K562 (cell line): ENCODE measurements around the gene ABCD4.

Experiments
- FOXM1 ChIP-seq, 2 experiments: fragments of 450-650 bp in 1 of 2; sonication (generic) in 1 of 2; formaldehyde crosslinking in 1 of 2; IDR thresholded peaks; 2 replicates each; pipeline versions ENCODE4 v1.6.1 to v1.9.0; 2017 to 2022; ENCODE audit warnings: low read depth in 2 of 2, mild to moderate bottlenecking in 2 of 2, missing genetic modification reagents in 1 of 2, moderate library complexity in 1 of 2
- HDAC6 ChIP-seq: IDR thresholded peaks from 2 replicates; pipeline ENCODE4 v1.6.1; 2012; ENCODE audit warnings: low read depth, mild to moderate bottlenecking, control low read depth, inconsistent platforms, low read length, moderate library complexity
- JUND ChIP-seq, 2 experiments: IDR thresholded peaks; 2 replicates in 1 of 2; 3 replicates in 1 of 2; pipeline ENCODE4 v1.6.1; 2011; ENCODE audit warnings: borderline replicate concordance in 2 of 2, low read depth in 2 of 2, low read length in 2 of 2, improper control_type of control experiment in 1 of 2, missing biosample characterization in 1 of 2, missing genetic modification characterization in 1 of 2, missing genetic modification reagents in 1 of 2
- NCOA4 ChIP-seq: fragments of 450-650 bp; IDR thresholded peaks from 2 replicates; pipeline ENCODE4 v1.6.1; 2018; ENCODE audit warnings: mild to moderate bottlenecking; ENCODE audit not compliant: partially characterized antibody
- NR2C2 ChIP-seq, 2 experiments: fragments of 200-800 bp in 1 of 2; sonication (Bioruptor generic) in 1 of 2; sonication (generic) in 1 of 2; formaldehyde crosslinking in 1 of 2; IDR thresholded peaks; 2 replicates each; pipeline versions ENCODE4 v1.6.1 to v1.8.0; 2016 to 2022; ENCODE audit warnings: mild to moderate bottlenecking in 1 of 2, missing compliant biosample characterization in 1 of 2, missing genetic modification characterization in 1 of 2, missing genetic modification reagents in 1 of 2
- POU5F1 ChIP-seq: fragments of 150-350 bp; IDR thresholded peaks from 2 replicates; pipeline ENCODE4 v1.6.1; 2014; ENCODE audit warnings: borderline replicate concordance, low read length, low read depth, mild to moderate bottlenecking; ENCODE audit not compliant: partially characterized antibody
- TAF15 ChIP-seq: fragments of 200-400 bp; formaldehyde crosslinking; IDR thresholded peaks from 2 replicates; pipeline ENCODE4 v1.6.1; 2017; ENCODE audit warnings: mild to moderate bottlenecking, low read depth, low read length, moderate library complexity
- UBTF ChIP-seq, 2 experiments: IDR thresholded peaks; 2 replicates each; pipeline ENCODE4 v1.6.1; 2012; ENCODE audit warnings: improper control_type of control experiment in 2 of 2, low read depth in 2 of 2, low read length in 2 of 2, borderline replicate concordance in 1 of 2
- ZFP36 ChIP-seq: fragments of 150-350 bp; IDR thresholded peaks from 2 replicates; pipeline ENCODE4 v1.6.1; 2018; ENCODE audit warnings: low read length, low read depth; ENCODE audit not compliant: partially characterized antibody
- TF ChIP-seq, protein P1 (sequence below), 3 experiments: IDR thresholded peaks in 2 of 3; conservative IDR thresholded peaks in 1 of 3; 2 replicates each; pipeline ENCODE4 v1.5.1; 2011 to 2012; ENCODE audit warnings: low read length in 3 of 3, mild to moderate bottlenecking in 3 of 3, control low read depth in 2 of 3, improper control_type of control experiment in 1 of 3, inconsistent platforms in 1 of 3, low read depth in 1 of 3, mixed read lengths in 1 of 3, moderate library complexity in 1 of 3; ENCODE audit not compliant: insufficient read depth in 2 of 3

DNA sequence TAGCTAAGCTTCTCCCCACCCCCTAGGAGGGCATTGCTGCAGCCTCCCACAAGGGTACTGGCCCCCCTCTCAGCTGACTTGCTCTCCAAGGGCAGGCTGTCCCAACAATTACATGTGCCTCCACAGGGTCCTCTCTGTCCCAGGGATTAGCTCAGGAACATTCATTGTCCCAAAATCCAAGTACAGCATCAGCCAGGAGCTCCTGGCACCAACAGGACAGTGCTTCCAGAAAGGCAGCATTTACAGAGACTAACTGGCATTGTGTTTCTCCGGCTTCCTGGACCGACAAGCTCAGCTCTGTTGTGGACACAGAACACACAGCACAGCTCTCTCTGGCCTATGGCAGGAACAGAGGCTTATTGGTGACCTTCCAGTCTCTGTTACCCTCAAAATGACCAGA lies 21.7 kb downstream of the ABCD4 start:
- TF ChIP-seq, protein P1, sequence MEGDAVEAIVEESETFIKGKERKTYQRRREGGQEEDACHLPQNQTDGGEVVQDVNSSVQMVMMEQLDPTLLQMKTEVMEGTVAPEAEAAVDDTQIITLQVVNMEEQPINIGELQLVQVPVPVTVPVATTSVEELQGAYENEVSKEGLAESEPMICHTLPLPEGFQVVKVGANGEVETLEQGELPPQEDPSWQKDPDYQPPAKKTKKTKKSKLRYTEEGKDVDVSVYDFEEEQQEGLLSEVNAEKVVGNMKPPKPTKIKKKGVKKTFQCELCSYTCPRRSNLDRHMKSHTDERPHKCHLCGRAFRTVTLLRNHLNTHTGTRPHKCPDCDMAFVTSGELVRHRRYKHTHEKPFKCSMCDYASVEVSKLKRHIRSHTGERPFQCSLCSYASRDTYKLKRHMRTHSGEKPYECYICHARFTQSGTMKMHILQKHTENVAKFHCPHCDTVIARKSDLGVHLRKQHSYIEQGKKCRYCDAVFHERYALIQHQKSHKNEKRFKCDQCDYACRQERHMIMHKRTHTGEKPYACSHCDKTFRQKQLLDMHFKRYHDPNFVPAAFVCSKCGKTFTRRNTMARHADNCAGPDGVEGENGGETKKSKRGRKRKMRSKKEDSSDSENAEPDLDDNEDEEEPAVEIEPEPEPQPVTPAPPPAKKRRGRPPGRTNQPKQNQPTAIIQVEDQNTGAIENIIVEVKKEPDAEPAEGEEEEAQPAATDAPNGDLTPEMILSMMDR (IDR thresholded peaks at IDR 0.05 in 2 of 3, conservative IDR thresholded peaks at IDR 0.05 in 1 of 3; ENCODE audit: insufficient read depth in 2 of 3, low read depth in 1 of 3, low read length in 3 of 3) = no peak
- no peak for TF ChIP-seq POU5F1
- TF ChIP-seq ZFP36 = no peak
- no peak for TF ChIP-seq NCOA4
- TF ChIP-seq JUND (IDR thresholded peaks at IDR 0.05; ENCODE audit: borderline replicate concordance, low read depth, low read length) = no peak
- TF ChIP-seq JUND (tag; IDR thresholded peaks at IDR 0.05; ENCODE audit: borderline replicate concordance, low read depth, low read length) = no peak
- TF ChIP-seq FOXM1 (IDR thresholded peaks at IDR 0.05; ENCODE audit: low read depth) = no peak
- TF ChIP-seq FOXM1 (CRISPR knock-in tag; IDR thresholded peaks at IDR 0.05; ENCODE audit: low read depth) = no peak
- no peak for TF ChIP-seq TAF15
- no peak for TF ChIP-seq NR2C2 (CRISPR knock-in tag; IDR thresholded peaks at IDR 0.05)
- no peak for TF ChIP-seq NR2C2 (tag; IDR thresholded peaks at IDR 0.05)
- no peak for TF ChIP-seq UBTF (IDR thresholded peaks at IDR 0.05; ENCODE audit: borderline replicate concordance in 1 of 2, low read depth in 2 of 2, low read length in 2 of 2)
- TF ChIP-seq HDAC6 = no peak
